HCT116 (cell line): ENCODE results near the gene APBA3. TPM values are rescaled to one million over a fixed set of nuclear protein-coding genes. Genes with fewer than 3 reads are reported as not detected.

ENCODE experiments used
- ATAC-seq: fragments of 200-7000 bp; cut with Tn5 transposase; 2 replicates; pipeline ENCODE4 v1.9.1; 2020; ENCODE audit warnings: mild to moderate bottlenecking, moderate library complexity
- BruUV-seq: library from RNA; stranded (reverse); fragments of 400-500 nt; replicated peaks from 2 replicates; lab custom pipeline; 2021; lab: Mats Ljungman, UMichigan
- CTCF ChIA-PET: fragments of 300-600 bp; sonication (Branson Sonifier 250); formaldehyde crosslinking; loops from one replicate; lab custom pipeline; 2021; ENCODE audit warnings: antibody characterized with exemption; lab: Charles Lee
- POLR2A ChIA-PET: fragments of 300-600, 350-600 bp; sonication (Branson Sonifier 250); formaldehyde crosslinking; loops from one replicate; lab custom pipeline; 2021; ENCODE audit warnings: antibody characterized with exemption; lab: Charles Lee
- RAD21 ChIA-PET, 2 experiments: fragments of 300-600 bp; sonication (Branson Sonifier 250); formaldehyde crosslinking; loops; one replicate each; lab custom pipeline; 2023; ENCODE audit warnings: low total read pairs in 2 of 2; ENCODE audit not compliant: uncharacterized antibody in 2 of 2, unreplicated experiment in 2 of 2, low non-redundant PET in 1 of 2; lab: Charles Lee
- DNase-seq: peaks from one replicate; pipeline ENCODE4 v3.0.0-alpha.2; 2010; ENCODE audit warnings: low read depth, low spot score
- H2AFZ ChIP-seq: fragments of 200-600 bp; shearing (Covaris generic), sonication (generic); 2 replicates; pipeline ENCODE4 v1.6.1; 2017; ENCODE audit warnings: low read depth, mixed run types, mixed read lengths, antibody characterized with exemption, low read length; ENCODE audit not compliant: poor library complexity, severe bottlenecking
- H3K27ac ChIP-seq: 2 replicates; pipeline ENCODE4 v1.5.1; 2012; ENCODE audit warnings: low read depth, low read length
- H3K27me3 ChIP-seq: fragments of 200-600 bp; sonication (generic); 2 replicates; pipeline ENCODE4 v1.6.1; 2016; ENCODE audit warnings: mixed run types, low read length, mixed read lengths; ENCODE audit not compliant: insufficient read depth
- H3K36me3 ChIP-seq, 2 experiments: fragments of 200-500 bp in 1 of 2; fragments of 200-600 bp in 1 of 2; sonication (Bioruptor generic) in 1 of 2; sonication (generic) in 1 of 2; 2 replicates each; pipeline versions ENCODE4 v1.5.1 to v1.6.1; 2014 to 2016; ENCODE audit warnings: low read length in 2 of 2, inconsistent platforms in 1 of 2, mixed read lengths in 1 of 2, mixed run types in 1 of 2; ENCODE audit not compliant: insufficient read depth in 2 of 2, control insufficient read depth in 1 of 2
- H3K4me1 ChIP-seq, 2 experiments: fragments of 200-600 bp in 1 of 2; sonication (generic) in 1 of 2; 2 replicates each; pipeline versions ENCODE4 v1.5.1 to v1.6.1; 2012 to 2017; ENCODE audit warnings: low read length in 2 of 2, inconsistent platforms in 1 of 2, mild to moderate bottlenecking in 1 of 2, mixed read lengths in 1 of 2, mixed run types in 1 of 2, moderate library complexity in 1 of 2; ENCODE audit not compliant: insufficient read depth in 2 of 2, control insufficient read depth in 1 of 2
- H3K4me2 ChIP-seq: fragments of 200-600 bp; sonication (generic); 2 replicates; pipeline ENCODE4 v1.6.1; 2017; ENCODE audit warnings: mixed run types, low read length, mixed read lengths
- H3K4me3 ChIP-seq, 2 experiments: fragments of 200-600 bp in 1 of 2; sonication (generic) in 1 of 2; replicated peaks in 1 of 2; 2 replicates each; pipeline ENCODE4 v1.5.1; 2011 to 2016; ENCODE audit warnings: low read length in 2 of 2, control low read depth in 1 of 2, low read depth in 1 of 2, mild to moderate bottlenecking in 1 of 2, mixed read lengths in 1 of 2, mixed run types in 1 of 2
- H3K79me2 ChIP-seq: fragments of 200-600 bp; sonication (generic); 2 replicates; pipeline ENCODE4 v1.6.1; 2017; ENCODE audit warnings: mild to moderate bottlenecking, mixed run types, low read length, moderate library complexity, mixed read lengths; ENCODE audit not compliant: insufficient read depth
- H3K9ac ChIP-seq: fragments of 200-600 bp; sonication (generic); 2 replicates; pipeline ENCODE4 v1.6.1; 2016; ENCODE audit warnings: low read length, mixed read lengths
- H3K9me2 ChIP-seq: fragments of 200-600 bp; sonication (generic), shearing (Covaris generic); 2 replicates; pipeline ENCODE4 v1.6.1; 2017; ENCODE audit warnings: mixed run types, mild to moderate bottlenecking, moderate library complexity; ENCODE audit not compliant: insufficient read depth
- H3K9me3 ChIP-seq, 2 experiments: fragments of 200-500 bp in 1 of 2; fragments of 200-600 bp in 1 of 2; sonication (Bioruptor generic) in 1 of 2; sonication (generic) in 1 of 2; 2 replicates each; pipeline ENCODE4 v1.6.1; 2014 to 2017; ENCODE audit warnings: low read length in 2 of 2, mixed read lengths in 2 of 2, inconsistent platforms in 1 of 2, low read depth in 1 of 2, mild to moderate bottlenecking in 1 of 2, mixed run types in 1 of 2, moderate library complexity in 1 of 2; ENCODE audit not compliant: control insufficient read depth in 1 of 2, insufficient read depth in 1 of 2
- H4K20me1 ChIP-seq: fragments of 200-600 bp; sonication (generic), shearing (Covaris generic); 2 replicates; pipeline ENCODE4 v1.6.1; 2017; ENCODE audit warnings: mixed run types, mild to moderate bottlenecking, moderate library complexity; ENCODE audit not compliant: insufficient read depth
- CBX3 ChIP-seq: IDR thresholded peaks from 2 replicates; pipeline ENCODE4 v1.6.1; 2012; ENCODE audit warnings: low read depth
- ELF1 ChIP-seq: IDR thresholded peaks from 2 replicates; pipeline ENCODE4 v1.6.1; 2012; ENCODE audit warnings: low read depth, borderline replicate concordance
- POLR2A ChIP-seq: IDR thresholded peaks from 2 replicates; pipeline ENCODE4 v1.7.0; 2011; ENCODE audit warnings: borderline replicate concordance; ENCODE audit not compliant: insufficient read depth, insufficient read length; ENCODE audit errors: extremely low read depth
- RAD21 ChIP-seq: IDR thresholded peaks from 2 replicates; pipeline ENCODE4 v1.6.1; 2012; ENCODE audit warnings: low read depth, mild to moderate bottlenecking
- SIN3A ChIP-seq: IDR thresholded peaks from 2 replicates; pipeline ENCODE4 v1.6.1; 2012; ENCODE audit warnings: low read depth
- YY1 ChIP-seq: IDR thresholded peaks from 2 replicates; pipeline ENCODE4 v1.6.1; 2011; ENCODE audit warnings: low read length, low read depth, moderate library complexity, mild to moderate bottlenecking; ENCODE audit not compliant: insufficient replicate concordance; ENCODE audit errors: extremely low read depth
- ZFX ChIP-seq: fragments of 450-650 bp; IDR thresholded peaks from 2 replicates; pipeline ENCODE4 v1.6.1; 2017
- intact Hi-C: fragments of 100-400 bp; cut with micrococcal nuclease; formaldehyde crosslinking; loops from 2 replicates; pipeline ENCODE4 v1.10.0; 2022
- total RNA-seq: library from RNA; stranded (reverse); gene quantifications from one replicate; pipeline ENCODE4 v1.2.1, GENCODE V29; 2021; ENCODE audit not compliant: unreplicated experiment
- TF ChIP-seq, protein P1 (sequence below): IDR thresholded peaks from 2 replicates; pipeline ENCODE4 v1.6.1; 2012; ENCODE audit warnings: low read depth

APBA3 gene
- total RNA-seq, 1 experiment from 2014 or later = 29.5 TPM

DNA sequence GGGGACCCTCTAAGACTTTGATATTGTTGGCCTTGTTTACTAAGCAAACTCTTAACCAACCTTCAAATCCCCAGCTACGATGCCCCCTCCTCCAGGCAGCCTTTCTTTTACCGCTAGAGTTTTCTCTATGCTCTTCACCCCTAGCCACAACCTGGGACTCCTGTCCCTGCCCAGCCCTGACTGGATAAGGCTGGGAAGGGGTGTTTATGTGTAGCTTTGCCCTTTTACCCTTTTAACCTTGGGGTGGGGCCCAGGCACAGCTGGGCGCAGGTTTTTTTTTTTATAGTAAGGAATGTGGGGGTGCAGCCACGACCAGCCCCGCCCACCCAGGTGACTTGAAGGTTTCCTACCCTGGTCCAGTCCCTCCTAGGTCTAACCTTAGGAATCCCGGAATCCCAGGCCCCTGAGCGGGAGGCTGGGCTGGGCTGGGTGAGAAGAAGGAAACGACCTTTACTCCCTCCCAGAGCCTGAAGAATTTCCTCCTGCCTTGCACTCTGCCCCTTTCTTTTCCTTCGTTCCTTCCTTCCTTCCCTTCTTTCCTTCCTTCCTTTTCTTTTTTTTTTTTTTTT, 41.1 kb downstream of the APBA3 start (continued):
- TF ChIP-seq CBX3 = no peak
- no peak for TF ChIP-seq ZFX
- TF ChIP-seq ELF1 = no peak
- TF ChIP-seq POLR2A = no peak
- TF ChIP-seq RAD21 = no peak
- no peak for TF ChIP-seq SIN3A

DNA sequence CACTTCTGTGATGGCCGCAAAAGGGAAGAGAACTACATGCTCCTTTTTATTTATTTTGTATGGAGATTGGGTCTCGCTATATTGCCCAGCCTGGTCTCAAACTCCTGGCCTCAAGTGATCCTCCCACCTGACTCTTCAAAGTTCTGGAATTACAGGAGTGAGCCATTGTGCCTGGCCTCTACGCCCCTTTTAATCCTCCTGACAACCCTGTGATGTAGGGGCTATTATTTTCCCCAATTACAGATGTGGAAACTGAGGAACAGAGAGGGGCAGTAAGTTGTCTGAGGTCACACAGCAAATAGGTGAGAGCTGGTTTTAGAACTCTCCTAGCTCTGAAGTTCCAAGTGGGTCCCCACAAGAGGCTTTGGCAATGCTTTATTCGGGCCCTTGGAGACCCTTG, 41.6 kb downstream of the APBA3 start:
- H3K4me2 ChIP-seq = peak overlapping the region; percentile 86
- ChIA-PET RAD21 (interaction anchor here in 1 of 2 experiments (1.1 to 2.0 kb wide), 2 partner anchors 10 to 11 kb away, joined by 5 to 7 read pairs; partner anchors contain the start of gene TJP3), CTCF (interaction anchor here (2.3 kb wide), 1 partner anchor 43 kb away, joined by 9 read pairs; the partner anchor contains the start of gene MRPL54), POLR2A (no interaction called here)
- no peaks in the 10 kb centered on the region for H3K9me2 ChIP-seq
- H4K20me1 ChIP-seq = no peaks in the 10 kb centered on the region
- DNase-seq = no peak
- TF ChIP-seq, protein P1, sequence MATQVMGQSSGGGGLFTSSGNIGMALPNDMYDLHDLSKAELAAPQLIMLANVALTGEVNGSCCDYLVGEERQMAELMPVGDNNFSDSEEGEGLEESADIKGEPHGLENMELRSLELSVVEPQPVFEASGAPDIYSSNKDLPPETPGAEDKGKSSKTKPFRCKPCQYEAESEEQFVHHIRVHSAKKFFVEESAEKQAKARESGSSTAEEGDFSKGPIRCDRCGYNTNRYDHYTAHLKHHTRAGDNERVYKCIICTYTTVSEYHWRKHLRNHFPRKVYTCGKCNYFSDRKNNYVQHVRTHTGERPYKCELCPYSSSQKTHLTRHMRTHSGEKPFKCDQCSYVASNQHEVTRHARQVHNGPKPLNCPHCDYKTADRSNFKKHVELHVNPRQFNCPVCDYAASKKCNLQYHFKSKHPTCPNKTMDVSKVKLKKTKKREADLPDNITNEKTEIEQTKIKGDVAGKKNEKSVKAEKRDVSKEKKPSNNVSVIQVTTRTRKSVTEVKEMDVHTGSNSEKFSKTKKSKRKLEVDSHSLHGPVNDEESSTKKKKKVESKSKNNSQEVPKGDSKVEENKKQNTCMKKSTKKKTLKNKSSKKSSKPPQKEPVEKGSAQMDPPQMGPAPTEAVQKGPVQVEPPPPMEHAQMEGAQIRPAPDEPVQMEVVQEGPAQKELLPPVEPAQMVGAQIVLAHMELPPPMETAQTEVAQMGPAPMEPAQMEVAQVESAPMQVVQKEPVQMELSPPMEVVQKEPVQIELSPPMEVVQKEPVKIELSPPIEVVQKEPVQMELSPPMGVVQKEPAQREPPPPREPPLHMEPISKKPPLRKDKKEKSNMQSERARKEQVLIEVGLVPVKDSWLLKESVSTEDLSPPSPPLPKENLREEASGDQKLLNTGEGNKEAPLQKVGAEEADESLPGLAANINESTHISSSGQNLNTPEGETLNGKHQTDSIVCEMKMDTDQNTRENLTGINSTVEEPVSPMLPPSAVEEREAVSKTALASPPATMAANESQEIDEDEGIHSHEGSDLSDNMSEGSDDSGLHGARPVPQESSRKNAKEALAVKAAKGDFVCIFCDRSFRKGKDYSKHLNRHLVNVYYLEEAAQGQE = no peak
- TF ChIP-seq CBX3 = peak; percentile 36; the same call in 1 of the 2 replicates
- no peak for TF ChIP-seq YY1
- H2AFZ ChIP-seq = no peak overlapping the region
- H3K27me3 ChIP-seq = no peaks in the 10 kb centered on the region
- no peaks in the 10 kb centered on the region for H3K36me3 ChIP-seq
- H3K27ac ChIP-seq = 0 out of 2 replicates have a peak overlapping the region, but pooled peaks have one; percentile 9
- BruUV-seq = no TSS peak
- H3K4me1 ChIP-seq = peaks cover 42 to 85% of the 10 kb centered on the region in 2 experiments
- no peaks in the 10 kb centered on the region for H3K79me2 ChIP-seq
- no peak overlapping the region for H3K4me3 ChIP-seq
- intact Hi-C loops = loop anchor here (10.0 kb wide), 1 partner anchor 485 kb away; no protein-coding TSS in a partner anchor
- H3K9ac ChIP-seq = no peak overlapping the region
- no peak for ATAC-seq
- no peaks in the 10 kb centered on the region for H3K9me3 ChIP-seq
